OCI-M2 (cell line): ENCODE data around the gene LIPT2.

Source experiments
- DNase-seq: peaks from one replicate; lab custom pipeline; 2025; ENCODE audit not compliant: unreplicated experiment; lab: John Stamatoyannopoulos, UW

The LIPT2 gene

DNA sequence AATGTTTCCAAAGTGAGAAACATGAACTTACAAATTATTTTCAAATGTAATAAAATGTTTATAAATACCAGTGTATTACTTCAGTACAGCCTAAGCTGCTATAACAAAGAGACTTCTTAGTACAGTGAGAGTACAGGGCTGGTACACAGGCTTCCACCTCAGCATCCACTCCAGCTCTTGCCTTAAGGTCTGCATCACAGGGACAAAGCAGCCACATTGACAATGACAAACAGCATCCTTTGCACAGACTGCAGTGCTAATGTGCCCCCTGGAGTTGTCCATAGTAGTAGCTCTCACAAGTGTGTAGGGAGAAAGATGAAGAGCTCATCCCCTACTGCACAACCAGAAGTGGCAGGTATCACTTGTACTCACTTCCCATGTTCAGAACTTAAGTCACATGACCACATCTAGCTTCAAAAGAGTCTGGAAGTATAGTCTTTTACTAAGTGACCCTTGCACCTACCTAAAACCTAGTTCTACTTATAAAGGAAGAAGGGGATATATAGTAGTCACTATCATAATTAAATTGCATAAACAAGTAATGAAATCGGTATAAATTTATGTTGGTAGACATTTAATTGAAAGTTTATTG, 10.7 kb upstream of the LIPT2 start:
- DNase-seq, result no peak

DNA sequence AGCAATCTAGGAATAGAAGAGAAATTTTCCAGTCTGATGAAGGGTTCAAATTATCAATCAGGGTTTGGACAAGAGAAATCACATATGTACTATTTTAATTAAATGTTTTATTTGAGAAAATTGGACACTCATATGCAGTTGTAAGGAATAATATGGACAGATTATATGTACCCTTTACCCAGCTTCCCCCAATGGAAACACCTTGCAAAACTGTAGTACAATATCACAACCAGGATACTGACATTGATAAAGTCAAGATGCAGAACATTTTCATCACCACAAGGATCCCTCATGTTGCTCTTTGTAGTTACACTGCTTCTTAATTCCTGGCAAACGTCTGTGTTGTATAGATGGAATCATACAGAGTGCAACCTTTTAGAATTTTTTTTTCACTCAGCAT, 1.4 kb upstream of the LIPT2 start:
- no peak for DNase-seq

GRCh38 chr11:74493791-74494630, 487 bp upstream of the LIPT2 start:
- no peak for DNase-seq

DNA sequence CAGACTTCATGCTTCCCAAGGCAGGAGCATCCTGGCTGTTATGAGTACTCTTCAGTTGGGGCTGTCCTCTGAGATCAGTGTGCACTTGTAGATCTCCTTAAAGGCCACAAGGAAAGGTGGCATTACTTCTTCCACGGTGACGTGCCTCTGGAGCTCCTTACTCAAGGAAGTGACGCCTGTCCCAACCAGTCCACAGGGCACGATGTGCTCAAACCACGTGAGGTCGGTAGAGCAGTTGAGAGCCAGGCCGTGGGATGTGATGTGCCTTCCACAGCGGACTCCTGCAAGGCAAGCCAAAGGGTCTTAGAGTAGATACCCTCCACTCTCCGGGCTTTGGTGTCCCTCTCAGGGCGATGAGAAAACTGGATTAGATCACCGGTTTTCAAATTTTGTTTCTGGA, 1.4 kb downstream of the LIPT2 start:
- DNase-seq, result no peak

- DNase-seq, result no peak
Measured at GRCh38 chr11:74490941-74491340, 2.6 kb downstream of the LIPT2 start.

DNA sequence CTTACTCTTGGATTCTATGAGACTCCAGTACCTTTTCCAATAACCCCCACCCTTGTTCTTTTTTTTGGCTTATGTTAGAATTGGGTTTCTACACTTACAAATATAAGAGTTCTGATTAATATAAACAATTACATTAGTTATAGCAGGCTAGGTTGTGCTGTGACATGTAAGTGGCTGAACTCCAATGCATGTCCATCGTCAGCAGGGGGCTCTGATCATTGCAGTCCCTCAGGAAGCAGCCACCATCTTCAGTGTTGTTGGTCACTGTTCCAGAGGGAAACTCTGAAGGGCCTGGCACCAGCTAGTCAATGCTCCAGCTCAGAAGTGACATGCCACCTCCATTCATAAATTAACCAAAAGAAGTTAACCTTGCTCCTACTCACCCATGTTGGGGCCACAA, 5.6 kb downstream of the LIPT2 start:
- no peak for DNase-seq

DNA sequence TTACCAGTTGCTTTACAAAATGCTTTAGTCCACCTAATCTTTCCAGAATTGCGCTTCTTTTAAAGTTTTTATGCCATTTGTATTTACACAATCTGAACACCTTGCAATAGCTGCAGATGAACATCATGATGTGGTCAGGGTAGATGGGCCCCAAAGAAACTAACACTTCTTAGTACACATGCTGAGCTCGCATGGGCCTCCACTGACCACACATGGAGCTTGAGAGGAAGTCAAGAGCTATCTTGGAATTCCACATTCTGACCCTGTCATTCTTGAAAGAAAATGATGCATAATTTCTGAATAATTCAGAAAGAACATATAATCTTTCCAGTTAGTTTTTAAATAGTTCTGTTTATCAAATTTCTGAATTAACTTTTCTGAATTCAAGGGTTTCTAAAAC, 7.7 kb downstream of the LIPT2 start:
- DNase-seq, result no peak

DNA sequence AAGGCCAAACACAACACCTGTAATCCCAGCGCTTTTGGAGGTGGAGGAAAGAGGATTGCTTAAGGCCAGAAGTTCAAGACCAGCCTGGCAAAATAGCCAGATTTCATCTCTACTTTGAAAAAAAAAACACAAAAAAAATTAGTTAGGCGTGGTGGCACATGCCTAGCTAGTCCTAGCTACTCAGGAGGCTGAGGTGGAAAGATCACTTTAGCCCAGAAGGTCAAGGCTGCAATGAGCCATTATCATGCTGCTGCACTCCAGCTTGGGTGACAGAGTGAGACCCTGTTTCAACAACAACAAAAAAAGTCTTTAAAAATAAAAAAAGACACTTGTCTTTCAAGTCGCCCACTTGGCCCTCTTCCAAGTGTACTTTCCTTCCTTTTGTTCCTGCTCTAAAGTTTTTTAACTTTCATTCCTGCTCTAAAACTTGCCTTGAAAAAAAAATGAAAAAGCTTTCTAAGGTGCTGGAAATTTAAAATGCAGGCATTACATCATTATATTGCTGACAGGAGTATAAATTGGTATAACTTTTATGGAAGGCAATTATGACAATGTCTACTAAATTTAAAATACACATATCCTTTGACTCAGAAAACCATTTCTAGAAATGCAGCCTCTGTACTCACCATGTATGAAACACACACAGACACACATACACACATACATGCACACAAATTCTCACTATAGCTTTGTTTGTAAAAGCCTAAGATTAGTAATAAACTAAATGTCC, 12.7 kb downstream of the LIPT2 start:
- no peak for DNase-seq

DNA sequence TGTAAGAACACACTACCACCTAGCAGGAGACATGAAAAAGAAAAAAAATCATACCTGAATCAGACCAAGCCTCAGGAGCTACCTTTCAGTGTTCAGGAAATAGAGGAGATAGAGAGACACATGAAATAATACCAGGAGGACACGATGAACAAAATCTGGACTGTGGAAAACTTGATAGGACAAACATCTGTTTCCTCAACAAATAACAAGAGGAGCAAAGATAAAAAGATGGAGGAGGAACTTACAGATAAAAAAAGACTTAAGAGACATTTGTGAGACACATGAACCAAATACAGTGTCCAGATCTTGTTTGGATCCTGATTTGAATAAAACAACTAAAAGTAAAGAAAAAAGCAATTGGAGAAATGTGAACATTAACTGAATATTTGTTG, 13.8 kb downstream of the LIPT2 start:
- DNase-seq, result no peak

DNA sequence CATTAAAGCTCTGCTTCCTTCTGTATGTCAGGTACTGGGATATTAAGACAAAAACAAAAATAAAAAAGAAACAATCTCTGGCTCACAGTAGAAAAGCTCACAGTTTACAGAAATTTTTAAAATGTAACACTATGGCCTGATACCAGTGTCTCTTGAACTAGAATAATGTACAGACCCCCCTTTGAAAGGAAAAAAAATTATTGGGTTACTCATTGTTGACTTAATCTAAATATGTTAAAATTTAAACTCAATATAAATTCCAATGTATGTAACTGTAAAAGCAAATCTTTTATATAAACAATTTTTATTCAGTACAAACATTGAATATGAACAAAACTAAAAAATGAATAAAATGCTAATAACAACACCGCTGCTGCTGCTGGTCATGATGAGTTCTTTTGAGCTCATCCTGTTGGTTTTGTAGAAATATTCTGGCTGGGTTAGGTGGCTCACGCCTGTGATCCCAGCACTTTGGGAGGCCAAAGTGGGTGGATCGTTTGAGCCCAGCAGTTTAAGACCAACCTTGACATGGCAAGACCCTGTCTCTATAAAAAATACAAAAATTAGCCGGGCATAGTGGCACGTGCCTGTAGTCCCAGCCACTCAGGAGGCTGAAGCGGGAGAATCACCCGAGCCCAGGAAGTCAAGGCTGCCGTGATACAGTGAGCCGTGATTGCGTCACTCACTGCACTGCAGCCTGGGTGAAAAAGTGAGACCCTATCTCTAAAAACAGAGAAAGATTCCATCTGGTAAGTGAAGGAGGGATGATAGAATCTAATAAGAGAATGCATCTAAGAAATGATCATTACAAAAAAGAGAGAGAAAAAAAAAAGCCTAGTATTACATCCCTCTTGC, 14.4 kb downstream of the LIPT2 start:
- DNase-seq, result no peak

DNA sequence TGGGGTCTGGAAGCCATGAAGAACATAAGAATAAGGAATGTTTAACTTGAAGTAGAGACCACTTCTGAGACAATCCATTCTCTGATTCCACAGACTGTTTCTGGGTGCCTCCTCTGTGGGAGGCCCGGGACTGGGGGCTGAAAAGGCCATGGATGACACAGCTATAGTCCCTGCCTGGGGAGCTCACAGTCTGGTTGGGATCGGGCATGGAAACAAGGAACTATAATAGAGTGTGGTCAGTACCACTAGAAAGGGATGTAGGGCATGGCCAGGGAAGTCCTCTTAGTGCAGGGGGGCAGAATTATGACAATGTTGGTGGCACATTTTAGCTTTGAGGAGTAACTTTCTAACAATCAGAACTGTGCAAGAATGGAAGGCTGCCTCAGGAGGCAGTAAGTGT, 17.0 kb downstream of the LIPT2 start:
- DNase-seq, result no peak

- DNase-seq, result no peak
Measured at GRCh38 chr11:74474316-74474715, 19.2 kb downstream of the LIPT2 start.

DNA sequence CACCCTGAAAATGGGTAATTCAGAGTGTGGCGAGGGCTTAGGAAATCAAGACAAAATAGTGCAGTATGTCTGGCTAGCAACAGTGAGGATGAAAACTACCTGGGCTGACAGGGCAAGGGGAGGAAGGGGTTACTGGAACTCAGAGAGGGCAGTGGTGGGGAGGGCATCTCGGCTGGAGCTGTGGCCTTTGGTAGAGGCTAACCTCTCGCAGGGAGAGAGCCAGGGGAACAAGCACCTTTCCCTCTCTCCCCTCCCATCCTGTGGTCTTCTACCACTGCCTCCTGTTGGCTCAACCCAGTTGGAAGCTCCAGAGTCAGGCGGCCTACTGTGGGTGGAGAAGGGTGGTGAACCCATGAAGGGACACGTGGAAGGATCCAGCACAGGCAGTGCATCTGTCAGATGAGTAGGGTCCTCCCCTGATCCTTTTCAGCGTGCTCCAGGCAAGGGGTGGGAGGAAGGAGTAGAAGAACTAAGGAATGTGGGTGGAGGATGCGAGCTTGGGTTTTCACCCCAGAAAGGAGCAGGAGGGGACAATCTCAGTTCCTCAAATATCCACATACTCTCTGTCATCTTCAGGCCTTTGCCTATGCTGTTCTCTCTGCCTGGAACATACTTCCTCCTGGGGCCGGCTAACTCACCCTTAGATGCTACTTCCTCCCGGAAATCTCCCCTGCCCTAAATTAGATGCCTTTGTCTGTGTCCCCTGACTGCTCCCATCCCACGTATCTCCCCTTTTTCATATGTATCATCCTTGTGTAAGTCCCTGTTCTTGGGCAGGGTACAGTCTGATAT, 19.9 kb downstream of the LIPT2 start:
- DNase-seq, result no peak

DNA sequence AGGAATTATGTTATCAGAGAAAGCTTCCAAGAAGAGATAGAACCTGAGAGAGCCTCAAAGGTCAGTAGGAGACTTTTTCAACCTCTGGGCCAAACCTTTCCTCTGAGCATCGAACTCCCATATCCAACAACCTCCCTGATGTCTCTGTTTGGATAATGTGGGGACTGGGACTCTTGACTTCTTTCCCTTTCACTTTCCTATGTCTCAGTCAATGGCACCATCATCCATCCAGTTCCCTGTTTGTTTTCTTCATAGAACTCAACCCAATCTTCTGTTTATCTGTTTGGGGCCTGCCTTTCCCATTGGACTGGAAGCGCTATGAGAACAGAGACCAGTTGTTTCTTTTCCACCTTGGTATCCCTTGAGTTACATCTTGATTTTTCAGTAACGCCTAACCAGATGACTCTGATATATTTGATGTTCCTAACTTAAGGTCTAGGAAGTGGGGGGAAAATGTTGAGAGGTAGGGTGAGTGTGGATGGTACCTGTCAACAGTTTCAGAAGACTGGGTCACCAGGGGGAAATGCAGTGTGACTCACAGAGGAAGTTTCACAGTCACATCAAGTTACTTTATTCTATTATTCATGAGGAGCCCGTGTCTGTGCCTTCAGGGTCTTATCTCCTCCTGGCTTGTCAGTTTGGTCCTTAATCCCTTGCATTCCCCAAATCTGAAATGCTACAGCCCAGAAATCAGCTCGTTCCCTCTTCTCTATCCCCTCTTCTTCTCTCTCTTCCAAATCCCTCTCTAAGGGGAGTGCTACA, 21.7 kb downstream of the LIPT2 start:
- DNase-seq, result no peak

DNA sequence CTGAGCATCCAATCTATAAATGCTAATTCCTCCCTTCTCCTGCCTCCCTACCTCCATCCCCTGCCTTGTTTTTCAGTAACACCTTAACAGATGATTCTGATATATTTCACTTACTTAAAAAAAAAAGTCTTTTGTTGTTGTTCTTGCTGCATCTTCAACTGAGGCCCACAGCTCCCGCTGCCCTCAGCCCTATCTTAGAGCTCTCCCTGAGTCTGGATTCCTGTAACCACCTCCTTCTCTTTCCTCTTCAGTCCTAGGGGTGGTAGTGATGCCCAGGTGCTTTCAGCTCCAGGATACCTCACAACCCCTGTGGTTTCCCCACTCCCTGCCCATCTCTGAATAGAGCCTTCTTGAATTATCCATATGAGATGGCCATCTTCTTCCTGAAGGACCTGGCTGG, 22.5 kb downstream of the LIPT2 start:
- DNase-seq, result no peak

GRCh38 chr11:74470526-74470925, 23.0 kb downstream of the LIPT2 start:
- no peak for DNase-seq

- no peak for DNase-seq
Measured at GRCh38 chr11:74468936-74469335, 24.6 kb downstream of the LIPT2 start.

DNA sequence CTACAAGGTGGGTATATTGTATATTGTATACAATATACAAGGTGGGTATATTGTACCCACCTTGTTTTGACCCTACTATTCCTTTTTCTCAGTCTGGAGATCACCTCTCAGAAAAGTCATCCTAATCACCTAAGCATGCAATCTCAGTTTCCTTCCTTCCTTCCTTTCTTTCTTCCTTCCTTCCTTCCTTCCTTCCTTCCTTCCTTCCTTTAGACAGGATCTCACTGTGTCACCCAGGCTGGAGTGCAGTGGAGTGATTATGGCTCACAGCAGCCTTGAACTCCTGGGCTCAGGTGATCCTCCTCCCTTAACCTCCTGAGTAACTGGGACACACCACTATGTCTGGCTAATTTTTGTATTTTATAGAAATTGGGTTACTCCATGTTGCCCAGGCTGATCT, 25.0 kb downstream of the LIPT2 start:
- DNase-seq, result no peak

DNA sequence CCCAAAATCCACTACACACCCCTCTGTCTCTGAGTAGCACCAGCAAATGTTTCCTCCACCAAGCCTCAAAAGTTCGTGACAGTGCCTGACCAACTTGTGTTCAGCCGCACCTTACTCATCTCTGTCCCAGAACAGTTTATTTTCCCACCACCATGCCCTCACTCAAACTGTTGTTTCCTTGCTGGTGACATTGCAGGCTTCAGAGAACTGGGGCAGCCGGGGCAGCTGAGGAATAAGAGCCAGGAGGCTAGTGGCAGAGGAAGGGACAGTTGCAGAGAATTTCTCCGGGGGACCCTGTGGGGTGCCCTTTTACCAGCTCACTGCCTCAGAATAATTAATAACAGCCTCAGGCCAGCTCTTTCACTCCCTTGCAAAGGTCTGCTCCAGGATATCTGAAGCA, 25.5 kb downstream of the LIPT2 start:
- DNase-seq, result no peak
